GM12873 (cell line): ENCODE measurements around the gene HOXD8.

Experiments
- CTCF ChIP-seq: IDR thresholded peaks from 2 replicates; pipeline ENCODE4 v1.5.1; 2012; ENCODE audit warnings: low read depth, mild to moderate bottlenecking, moderate library complexity, low read length, control low read depth; ENCODE audit not compliant: insufficient read depth; ENCODE audit errors: missing control alignments

HOXD8 gene

GRCh38 chr2:176177580-176178037 lies 48.1 kb downstream of the HOXD8 start:
- TF ChIP-seq CTCF, result no peak

- TF ChIP-seq CTCF, result no peak
These were observed 48.7 kb downstream of the HOXD8 start for GRCh38 chr2:176178038-176178756.

- no peak for TF ChIP-seq CTCF
These were observed 49.3 kb downstream of the HOXD8 start for GRCh38 chr2:176178757-176179295.

GRCh38 chr2:176181551-176181950 lies 52.0 kb downstream of the HOXD8 start:
- TF ChIP-seq CTCF, result no peak
